Endometrium (tissue), 2 donors: ENCODE data around the gene RAB27A.
"Not testable (repeated sequence)": the region's sequence is repeated elsewhere in the genome, so short reads cannot be mapped to it uniquely, and the experiment has no call there.

Source experiments
- FAIRE-seq: peaks from 2 replicates; lab custom pipeline; 2012; peaks lifted over from hg19 to GRCh38; lab: Jason Lieb, UNC
- donor health status: control.
- donor health status: control.

The RAB27A gene

GRCh38 chr15:55289746-55290527 lies at the start of gene RAB27A:
Gene RAB27A (minus strand): TSS chr15:55289813. CDS start chr15:55234934, 54,879 bp downstream.
- FAIRE-seq = no peak

- FAIRE-seq = no peak
These were observed 47.5 kb upstream of the RAB27A start for GRCh38 chr15:55337160-55337559.

- FAIRE-seq = no peak
These were observed 45.4 kb upstream of the RAB27A start for GRCh38 chr15:55334997-55335396.

GRCh38 chr15:55334371-55334770 lies 44.8 kb upstream of the RAB27A start:
- no peak for FAIRE-seq

GRCh38 chr15:55327387-55327786 lies 37.8 kb upstream of the RAB27A start:
- FAIRE-seq = no peak

- no peak for FAIRE-seq
These were observed 32.9 kb upstream of the RAB27A start for GRCh38 chr15:55322467-55322866.

GRCh38 chr15:55320963-55321362 lies 31.4 kb upstream of the RAB27A start:
- FAIRE-seq = no peak

GRCh38 chr15:55320238-55320550 lies 30.6 kb upstream of the RAB27A start:
- FAIRE-seq = no peak

GRCh38 chr15:55319537-55320237 lies 30.1 kb upstream of the RAB27A start:
- no peak for FAIRE-seq

- no peak for FAIRE-seq
These were observed 29.2 kb upstream of the RAB27A start, which contains the start of the genes PIGB and PIGBOS1 for GRCh38 chr15:55318588-55319494. Gene PIGB (plus strand): TSS chr15:55319222. CDS start chr15:55319251, 29 bp downstream. Gene PIGBOS1 (minus strand): TSS chr15:55319123. CDS start chr15:55317792, 1,331 bp downstream.

GRCh38 chr15:55302801-55303200 lies 13.2 kb upstream of the RAB27A start:
- FAIRE-seq = not testable (repeated sequence)

- no peak for FAIRE-seq
These were observed 7.7 kb upstream of the RAB27A start for GRCh38 chr15:55297315-55297714.

GRCh38 chr15:55290528-55291057 lies 980 bp upstream of the RAB27A start:
- FAIRE-seq = peak; percentile 33

GRCh38 chr15:55289011-55289745 lies 435 bp downstream of the RAB27A start:
- no peak for FAIRE-seq

GRCh38 chr15:55288006-55288717 lies 1.5 kb downstream of the RAB27A start:
- no peak for FAIRE-seq

- not testable (repeated sequence) for FAIRE-seq
These were observed 3.0 kb downstream of the RAB27A start for GRCh38 chr15:55286442-55287189.

GRCh38 chr15:55284426-55284825 lies 5.2 kb downstream of the RAB27A start:
- FAIRE-seq = no peak

GRCh38 chr15:55283379-55284147 lies 6.0 kb downstream of the RAB27A start:
- FAIRE-seq = no peak

GRCh38 chr15:55282284-55282833 lies 7.3 kb downstream of the RAB27A start:
- no peak for FAIRE-seq
